GM12878 (cell line): ENCODE data around the gene INSYN2B. TPM values are rescaled to one million over a fixed set of nuclear protein-coding genes. Genes with fewer than 3 reads are reported as not detected.

Source experiments
- ATF7 ChIP-seq: fragments of 450-650 bp; IDR thresholded peaks from 2 replicates; pipeline ENCODE4 v1.6.1; 2016; ENCODE audit warnings: low read depth, mild to moderate bottlenecking
- BCL11A ChIP-seq: IDR thresholded peaks from 2 replicates; pipeline ENCODE4 v1.6.1; 2011; ENCODE audit warnings: low read depth, low read length
- CEBPB ChIP-seq, 2 experiments: fragments of 150-350 bp in 1 of 2; IDR thresholded peaks; 2 replicates each; pipeline ENCODE4 v1.6.1; 2012 to 2014; ENCODE audit warnings: low read depth in 2 of 2, low read length in 2 of 2, borderline replicate concordance in 1 of 2, inconsistent platforms in 1 of 2
- FOXK2 ChIP-seq: fragments of 450-650 bp; IDR thresholded peaks from 2 replicates; pipeline ENCODE4 v1.6.1; 2017; ENCODE audit warnings: mild to moderate bottlenecking, moderate library complexity
- FOXM1 ChIP-seq: IDR thresholded peaks from 2 replicates; pipeline ENCODE4 v1.6.1; 2012; ENCODE audit warnings: low read depth, mild to moderate bottlenecking, inconsistent platforms, low read length, moderate library complexity
- IKZF1 ChIP-seq: fragments of 450-650 bp; conservative IDR thresholded peaks from 2 replicates; pipeline ENCODE4 v1.6.1; 2017; ENCODE audit warnings: antibody characterized with exemption, mild to moderate bottlenecking
- IRF4 ChIP-seq: IDR thresholded peaks from 2 replicates; pipeline ENCODE4 v1.6.1; 2011; ENCODE audit warnings: low read depth, low read length
- JUNB ChIP-seq: IDR thresholded peaks from 2 replicates; pipeline ENCODE4 v1.6.1; 2016; ENCODE audit warnings: antibody characterized with exemption, mild to moderate bottlenecking
- MEF2A ChIP-seq: IDR thresholded peaks from 2 replicates; pipeline ENCODE4 v1.6.1; 2011; ENCODE audit warnings: low read depth, mild to moderate bottlenecking, low read length, moderate library complexity; ENCODE audit not compliant: insufficient read depth
- NFIC ChIP-seq: IDR thresholded peaks from 2 replicates; pipeline ENCODE4 v1.6.1; 2012; ENCODE audit warnings: low read depth, mild to moderate bottlenecking, inconsistent platforms, low read length, moderate library complexity
- RUNX3 ChIP-seq: IDR thresholded peaks from 2 replicates; pipeline ENCODE4 v1.6.1; 2012; ENCODE audit warnings: low read length, inconsistent platforms
- SIX5 ChIP-seq: IDR thresholded peaks from 2 replicates; pipeline ENCODE4 v1.6.1; 2011; ENCODE audit warnings: mild to moderate bottlenecking, low read depth, low read length, moderate library complexity; ENCODE audit not compliant: severe bottlenecking
- SMAD5 ChIP-seq: IDR thresholded peaks from 2 replicates; pipeline ENCODE4 v1.6.1; 2016; ENCODE audit warnings: antibody characterized with exemption, low read depth
- SMARCA5 ChIP-seq: fragments of 450-650 bp; IDR thresholded peaks from 2 replicates; pipeline ENCODE4 v1.6.1; 2017; ENCODE audit warnings: mild to moderate bottlenecking
- SP1 ChIP-seq: IDR thresholded peaks from one replicate; pipeline ENCODE4 v1.6.1; 2011; ENCODE audit warnings: low read depth, low read length
- SPI1 ChIP-seq: IDR thresholded peaks from 2 replicates; pipeline ENCODE4 v1.6.1; 2011; ENCODE audit warnings: low read depth, mild to moderate bottlenecking, low read length, moderate library complexity, borderline replicate concordance; ENCODE audit not compliant: insufficient read depth
- ZNF24 ChIP-seq: fragments of 450-650 bp; IDR thresholded peaks from 2 replicates; pipeline ENCODE4 v1.6.1; 2017; ENCODE audit warnings: antibody characterized with exemption, mild to moderate bottlenecking
- ZNF384 ChIP-seq: IDR thresholded peaks from 2 replicates; pipeline ENCODE4 v1.6.1; 2012; ENCODE audit warnings: low read depth, mild to moderate bottlenecking, low read length, improper control_type of control experiment, borderline replicate concordance
- polyA plus RNA-seq, 11 experiments: library from polyadenylated mRNA; depleted of rRNA in 4 of 11; unstranded in 6 of 11; stranded (reverse) in 5 of 11; fragments of >200 nt; fragmentation: Nextera tagmentation in 4 of 11; fragmentation: Illumina TruSeq in 1 of 11; extraction: Ambion mirVana in 4 of 11; extraction: Trizol in 1 of 11; gene quantifications; 1 replicate in 1 of 11; 2 replicates in 10 of 11; pipeline versions ENCODE4 v1.2.1 to v1.2.3, GENCODE V29; 2011 to 2016; ENCODE audit warnings: inconsistent platforms in 2 of 11, missing spikeins in 2 of 11, low read depth in 1 of 11
- total RNA-seq, 4 experiments: library from RNA; depleted of rRNA in 3 of 4; stranded (reverse); fragments of >200 nt in 3 of 4; fragmentation: Illumina TruSeq in 1 of 4; extraction: Trizol in 1 of 4; gene quantifications; 2 replicates each; pipeline versions ENCODE4 v1.2.1 to v1.2.3, GENCODE V29; 2013 to 2021
- TF ChIP-seq, protein P1 (sequence below): IDR thresholded peaks from 2 replicates; pipeline ENCODE4 v1.6.1; 2012; ENCODE audit warnings: mild to moderate bottlenecking, low read depth, low read length
- TF ChIP-seq, protein P2 (sequence below): IDR thresholded peaks from 2 replicates; pipeline ENCODE4 v1.6.1; 2012; ENCODE audit warnings: low read depth, low read length, improper control_type of control experiment
- TF ChIP-seq, protein P3 (sequence below): IDR thresholded peaks from 2 replicates; pipeline ENCODE4 v1.6.1; 2011; ENCODE audit warnings: borderline replicate concordance, low read depth, mild to moderate bottlenecking, moderate library complexity, low read length; ENCODE audit not compliant: insufficient read depth, poor library complexity, severe bottlenecking
- TF ChIP-seq, protein P4 (sequence below): fragments of 450-650 bp; IDR thresholded peaks from 2 replicates; pipeline ENCODE4 v1.6.1; 2018; ENCODE audit warnings: borderline replicate concordance, mild to moderate bottlenecking; ENCODE audit not compliant: partially characterized antibody
- TF ChIP-seq, protein P5 (sequence below): IDR thresholded peaks from 2 replicates; pipeline ENCODE4 v1.6.1; 2012; ENCODE audit warnings: low read length, inconsistent platforms

INSYN2B gene
- total and polyA plus RNA-seq, 10 of the 15 experiments (the other 5 are each of a cell fraction or from before 2014, with no cell fraction given) = 0.05 to 0.27 (median 0.13) TPM; not detected in 7

DNA sequence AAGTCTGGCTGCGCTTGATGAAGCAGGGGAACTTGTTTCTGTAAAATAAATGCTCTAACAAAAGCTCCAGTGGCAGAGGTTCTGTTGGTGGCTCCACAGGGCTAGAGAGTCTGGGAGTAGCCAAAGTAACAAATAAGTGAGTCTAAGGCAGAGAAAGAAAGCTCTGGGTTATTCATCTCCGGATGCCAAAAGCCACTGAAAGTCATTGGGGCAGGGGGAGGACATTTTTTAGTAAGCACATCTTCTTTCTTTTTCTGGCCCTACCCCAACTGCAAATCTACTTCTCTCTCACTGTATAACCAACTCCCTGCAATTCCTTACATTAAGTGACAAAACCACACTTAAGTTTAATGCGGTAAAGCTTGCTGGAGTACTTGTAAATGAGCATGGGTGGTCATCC, 141.6 kb downstream of the INSYN2B start (continued):
- TF ChIP-seq MEF2A (0 out of 2 replicates have a peak, but pooled peaks have one; percentile 13), ZNF384 (no peak), SIX5 (no peak), IRF4 (peak; percentile 73; the same call in 1 of the 2 replicates), FOXM1 (0 out of 2 replicates have a peak, but pooled peaks have one; percentile 22), CEBPB (IDR thresholded peaks at IDR 0.05; ENCODE audit: borderline replicate concordance in 1 of 2, low read depth in 2 of 2, low read length in 2 of 2) (no peak), ZNF24 (0 out of 2 replicates have a peak, but pooled peaks have one; percentile 8), FOXK2 (no peak), NFIC (peak; percentile 59), SMARCA5 (no peak), SMAD5 (no peak), IKZF1 (peak; percentile 34; the same call in 1 of the 2 replicates), BCL11A (peak; percentile 71), ATF7 (no peak), JUNB (peak; percentile 76), RUNX3 (peak; percentile 92), SPI1 (no peak), SP1 (no peak)
- TF ChIP-seq, protein P1, sequence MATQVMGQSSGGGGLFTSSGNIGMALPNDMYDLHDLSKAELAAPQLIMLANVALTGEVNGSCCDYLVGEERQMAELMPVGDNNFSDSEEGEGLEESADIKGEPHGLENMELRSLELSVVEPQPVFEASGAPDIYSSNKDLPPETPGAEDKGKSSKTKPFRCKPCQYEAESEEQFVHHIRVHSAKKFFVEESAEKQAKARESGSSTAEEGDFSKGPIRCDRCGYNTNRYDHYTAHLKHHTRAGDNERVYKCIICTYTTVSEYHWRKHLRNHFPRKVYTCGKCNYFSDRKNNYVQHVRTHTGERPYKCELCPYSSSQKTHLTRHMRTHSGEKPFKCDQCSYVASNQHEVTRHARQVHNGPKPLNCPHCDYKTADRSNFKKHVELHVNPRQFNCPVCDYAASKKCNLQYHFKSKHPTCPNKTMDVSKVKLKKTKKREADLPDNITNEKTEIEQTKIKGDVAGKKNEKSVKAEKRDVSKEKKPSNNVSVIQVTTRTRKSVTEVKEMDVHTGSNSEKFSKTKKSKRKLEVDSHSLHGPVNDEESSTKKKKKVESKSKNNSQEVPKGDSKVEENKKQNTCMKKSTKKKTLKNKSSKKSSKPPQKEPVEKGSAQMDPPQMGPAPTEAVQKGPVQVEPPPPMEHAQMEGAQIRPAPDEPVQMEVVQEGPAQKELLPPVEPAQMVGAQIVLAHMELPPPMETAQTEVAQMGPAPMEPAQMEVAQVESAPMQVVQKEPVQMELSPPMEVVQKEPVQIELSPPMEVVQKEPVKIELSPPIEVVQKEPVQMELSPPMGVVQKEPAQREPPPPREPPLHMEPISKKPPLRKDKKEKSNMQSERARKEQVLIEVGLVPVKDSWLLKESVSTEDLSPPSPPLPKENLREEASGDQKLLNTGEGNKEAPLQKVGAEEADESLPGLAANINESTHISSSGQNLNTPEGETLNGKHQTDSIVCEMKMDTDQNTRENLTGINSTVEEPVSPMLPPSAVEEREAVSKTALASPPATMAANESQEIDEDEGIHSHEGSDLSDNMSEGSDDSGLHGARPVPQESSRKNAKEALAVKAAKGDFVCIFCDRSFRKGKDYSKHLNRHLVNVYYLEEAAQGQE = no peak
- TF ChIP-seq, protein P2, sequence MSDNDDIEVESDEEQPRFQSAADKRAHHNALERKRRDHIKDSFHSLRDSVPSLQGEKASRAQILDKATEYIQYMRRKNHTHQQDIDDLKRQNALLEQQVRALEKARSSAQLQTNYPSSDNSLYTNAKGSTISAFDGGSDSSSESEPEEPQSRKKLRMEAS = no peak
- TF ChIP-seq, protein P3, sequence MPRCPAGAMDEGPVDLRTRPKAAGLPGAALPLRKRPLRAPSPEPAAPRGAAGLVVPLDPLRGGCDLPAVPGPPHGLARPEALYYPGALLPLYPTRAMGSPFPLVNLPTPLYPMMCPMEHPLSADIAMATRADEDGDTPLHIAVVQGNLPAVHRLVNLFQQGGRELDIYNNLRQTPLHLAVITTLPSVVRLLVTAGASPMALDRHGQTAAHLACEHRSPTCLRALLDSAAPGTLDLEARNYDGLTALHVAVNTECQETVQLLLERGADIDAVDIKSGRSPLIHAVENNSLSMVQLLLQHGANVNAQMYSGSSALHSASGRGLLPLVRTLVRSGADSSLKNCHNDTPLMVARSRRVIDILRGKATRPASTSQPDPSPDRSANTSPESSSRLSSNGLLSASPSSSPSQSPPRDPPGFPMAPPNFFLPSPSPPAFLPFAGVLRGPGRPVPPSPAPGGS = no peak
- TF ChIP-seq, protein P4, sequence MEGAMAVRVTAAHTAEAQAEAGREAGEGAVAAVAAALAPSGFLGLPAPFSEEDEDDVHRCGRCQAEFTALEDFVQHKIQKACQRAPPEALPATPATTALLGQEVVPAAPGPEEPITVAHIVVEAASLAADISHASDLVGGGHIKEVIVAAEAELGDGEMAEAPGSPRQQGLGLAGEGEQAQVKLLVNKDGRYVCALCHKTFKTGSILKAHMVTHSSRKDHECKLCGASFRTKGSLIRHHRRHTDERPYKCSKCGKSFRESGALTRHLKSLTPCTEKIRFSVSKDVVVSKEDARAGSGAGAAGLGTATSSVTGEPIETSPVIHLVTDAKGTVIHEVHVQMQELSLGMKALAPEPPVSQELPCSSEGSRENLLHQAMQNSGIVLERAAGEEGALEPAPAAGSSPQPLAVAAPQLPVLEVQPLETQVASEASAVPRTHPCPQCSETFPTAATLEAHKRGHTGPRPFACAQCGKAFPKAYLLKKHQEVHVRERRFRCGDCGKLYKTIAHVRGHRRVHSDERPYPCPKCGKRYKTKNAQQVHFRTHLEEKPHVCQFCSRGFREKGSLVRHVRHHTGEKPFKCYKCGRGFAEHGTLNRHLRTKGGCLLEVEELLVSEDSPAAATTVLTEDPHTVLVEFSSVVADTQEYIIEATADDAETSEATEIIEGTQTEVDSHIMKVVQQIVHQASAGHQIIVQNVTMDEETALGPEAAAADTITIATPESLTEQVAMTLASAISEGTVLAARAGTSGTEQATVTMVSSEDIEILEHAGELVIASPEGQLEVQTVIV = no peak
- TF ChIP-seq, protein P5, sequence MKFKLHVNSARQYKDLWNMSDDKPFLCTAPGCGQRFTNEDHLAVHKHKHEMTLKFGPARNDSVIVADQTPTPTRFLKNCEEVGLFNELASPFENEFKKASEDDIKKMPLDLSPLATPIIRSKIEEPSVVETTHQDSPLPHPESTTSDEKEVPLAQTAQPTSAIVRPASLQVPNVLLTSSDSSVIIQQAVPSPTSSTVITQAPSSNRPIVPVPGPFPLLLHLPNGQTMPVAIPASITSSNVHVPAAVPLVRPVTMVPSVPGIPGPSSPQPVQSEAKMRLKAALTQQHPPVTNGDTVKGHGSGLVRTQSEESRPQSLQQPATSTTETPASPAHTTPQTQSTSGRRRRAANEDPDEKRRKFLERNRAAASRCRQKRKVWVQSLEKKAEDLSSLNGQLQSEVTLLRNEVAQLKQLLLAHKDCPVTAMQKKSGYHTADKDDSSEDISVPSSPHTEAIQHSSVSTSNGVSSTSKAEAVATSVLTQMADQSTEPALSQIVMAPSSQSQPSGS = peak; percentile 41; the same call in 1 of the 2 replicates
